NB4 (cell line): ENCODE data around the gene RGS21.

Source experiments
- POLR2A ChIP-seq: IDR thresholded peaks from 2 replicates; pipeline ENCODE4 v1.6.1; 2011; ENCODE audit warnings: mild to moderate bottlenecking; ENCODE audit not compliant: insufficient read length; ENCODE audit errors: extremely low read depth
- TF ChIP-seq, protein P1 (sequence below): IDR thresholded peaks from one replicate; pipeline ENCODE4 v1.5.1; 2012; ENCODE audit warnings: low read depth, low read length

DNA sequence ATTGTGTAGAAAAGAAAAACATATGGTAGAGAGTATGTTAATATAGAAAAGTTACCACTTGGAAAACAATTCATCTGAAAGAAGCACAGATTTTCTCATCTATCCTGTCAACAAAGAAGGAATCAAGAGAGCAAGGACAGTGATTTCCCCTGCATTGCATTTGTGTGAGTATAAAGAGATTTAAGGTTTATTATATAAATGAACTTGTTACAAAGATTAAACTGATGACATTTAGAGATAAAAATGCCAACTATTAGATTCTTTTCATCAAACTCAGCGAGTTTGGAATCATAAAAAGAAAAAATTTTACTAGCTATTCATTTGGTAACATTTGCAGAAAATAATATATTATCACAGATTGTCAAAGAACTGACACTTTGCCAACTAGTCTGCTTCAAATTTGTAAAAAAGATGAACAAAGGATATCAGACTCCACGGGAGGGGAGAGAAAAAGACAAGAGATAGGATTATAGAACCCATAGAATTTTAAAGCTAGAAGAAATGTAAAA lies at the start of gene RGS21:
- TF ChIP-seq, protein P1, sequence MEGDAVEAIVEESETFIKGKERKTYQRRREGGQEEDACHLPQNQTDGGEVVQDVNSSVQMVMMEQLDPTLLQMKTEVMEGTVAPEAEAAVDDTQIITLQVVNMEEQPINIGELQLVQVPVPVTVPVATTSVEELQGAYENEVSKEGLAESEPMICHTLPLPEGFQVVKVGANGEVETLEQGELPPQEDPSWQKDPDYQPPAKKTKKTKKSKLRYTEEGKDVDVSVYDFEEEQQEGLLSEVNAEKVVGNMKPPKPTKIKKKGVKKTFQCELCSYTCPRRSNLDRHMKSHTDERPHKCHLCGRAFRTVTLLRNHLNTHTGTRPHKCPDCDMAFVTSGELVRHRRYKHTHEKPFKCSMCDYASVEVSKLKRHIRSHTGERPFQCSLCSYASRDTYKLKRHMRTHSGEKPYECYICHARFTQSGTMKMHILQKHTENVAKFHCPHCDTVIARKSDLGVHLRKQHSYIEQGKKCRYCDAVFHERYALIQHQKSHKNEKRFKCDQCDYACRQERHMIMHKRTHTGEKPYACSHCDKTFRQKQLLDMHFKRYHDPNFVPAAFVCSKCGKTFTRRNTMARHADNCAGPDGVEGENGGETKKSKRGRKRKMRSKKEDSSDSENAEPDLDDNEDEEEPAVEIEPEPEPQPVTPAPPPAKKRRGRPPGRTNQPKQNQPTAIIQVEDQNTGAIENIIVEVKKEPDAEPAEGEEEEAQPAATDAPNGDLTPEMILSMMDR, result no peak
- TF ChIP-seq POLR2A, result no peak
